ENCODE measurements around the gene ZNF570.

GRCh38 chr19:37467608-37468090, 1.5 kb upstream of the ZNF570 start:
- TF ChIP-seq, protein P1, sequence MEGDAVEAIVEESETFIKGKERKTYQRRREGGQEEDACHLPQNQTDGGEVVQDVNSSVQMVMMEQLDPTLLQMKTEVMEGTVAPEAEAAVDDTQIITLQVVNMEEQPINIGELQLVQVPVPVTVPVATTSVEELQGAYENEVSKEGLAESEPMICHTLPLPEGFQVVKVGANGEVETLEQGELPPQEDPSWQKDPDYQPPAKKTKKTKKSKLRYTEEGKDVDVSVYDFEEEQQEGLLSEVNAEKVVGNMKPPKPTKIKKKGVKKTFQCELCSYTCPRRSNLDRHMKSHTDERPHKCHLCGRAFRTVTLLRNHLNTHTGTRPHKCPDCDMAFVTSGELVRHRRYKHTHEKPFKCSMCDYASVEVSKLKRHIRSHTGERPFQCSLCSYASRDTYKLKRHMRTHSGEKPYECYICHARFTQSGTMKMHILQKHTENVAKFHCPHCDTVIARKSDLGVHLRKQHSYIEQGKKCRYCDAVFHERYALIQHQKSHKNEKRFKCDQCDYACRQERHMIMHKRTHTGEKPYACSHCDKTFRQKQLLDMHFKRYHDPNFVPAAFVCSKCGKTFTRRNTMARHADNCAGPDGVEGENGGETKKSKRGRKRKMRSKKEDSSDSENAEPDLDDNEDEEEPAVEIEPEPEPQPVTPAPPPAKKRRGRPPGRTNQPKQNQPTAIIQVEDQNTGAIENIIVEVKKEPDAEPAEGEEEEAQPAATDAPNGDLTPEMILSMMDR (conservative IDR thresholded peaks at IDR 0.05; ENCODE audit: low read depth, low read length), result no peak
- no peak for TF ChIP-seq EZH2 (IDR thresholded peaks at IDR 0.05; ENCODE audit: low read length, unreplicated experiment)
- TF ChIP-seq EZH2phosphoT487 (IDR thresholded peaks at IDR 0.05; ENCODE audit: borderline replicate concordance, low read length), result no peak
